B cell (primary cell): ENCODE data around the gene METTL26. TPM values are rescaled to one million over a fixed set of nuclear protein-coding genes. Genes with fewer than 3 reads are reported as not detected.

Experiments
- ATAC-seq: fragments of 200-7000 bp; cut with Tn5 transposase; one replicate; pipeline ENCODE4 v1.10.0; 2021; ENCODE audit warnings: low read depth, mild to moderate bottlenecking, moderate number of reproducible peaks, moderate library complexity
- CTCF ChIA-PET: fragments of 350-600 bp; sonication (Branson Sonifier 250); formaldehyde crosslinking; loops from one replicate; lab custom pipeline; 2021; ENCODE audit warnings: antibody characterized with exemption, inconsistent platforms; lab: Charles Lee
- POLR2A ChIA-PET: fragments of 350-600 bp; sonication (Branson Sonifier 250); formaldehyde crosslinking; loops from one replicate; lab custom pipeline; 2021; ENCODE audit warnings: antibody characterized with exemption; lab: Charles Lee
- DNase-seq: peaks from one replicate; pipeline ENCODE4 v3.0.0; 2013
- H2AFZ ChIP-seq: 2 replicates; pipeline ENCODE4 v1.6.1; 2012; ENCODE audit warnings: mild to moderate bottlenecking, low read depth, low read length; ENCODE audit not compliant: insufficient read depth, poor library complexity, severe bottlenecking
- H3K27ac ChIP-seq, 2 donors: 1 replicate in 1 of 2; 2 replicates in 1 of 2; pipeline ENCODE4 v1.5.1; 2012 to 2013; ENCODE audit warnings: low read length in 2 of 2, mild to moderate bottlenecking in 2 of 2, moderate library complexity in 1 of 2
- H3K27me3 ChIP-seq, 4 experiments: fragments of 200-600 bp in 1 of 4; sonication (generic) in 1 of 4; replicated peaks in 1 of 4; 1 replicate in 2 of 4; 2 replicates in 2 of 4; pipeline versions ENCODE4 v1.6.1 to v1.7.0; 2013 to 2016; ENCODE audit warnings: low read length in 3 of 4, mild to moderate bottlenecking in 2 of 4, mixed read lengths in 1 of 4, moderate library complexity in 1 of 4; ENCODE audit not compliant: insufficient read depth in 4 of 4, control insufficient read depth in 3 of 4; ENCODE audit errors: control extremely low read depth in 1 of 4
- H3K36me3 ChIP-seq, 2 experiments: replicated peaks in 1 of 2; 1 replicate in 1 of 2; 2 replicates in 1 of 2; pipeline versions ENCODE4 v1.6.1 to v1.7.1; 2013; ENCODE audit warnings: low read length in 1 of 2; ENCODE audit not compliant: insufficient read depth in 2 of 2, control insufficient read depth in 1 of 2; ENCODE audit errors: control extremely low read depth in 1 of 2, extremely low read depth in 1 of 2
- H3K4me1 ChIP-seq, 2 donors: fragments of 200-600 bp in 1 of 2; sonication (generic) in 1 of 2; 1 replicate in 1 of 2; 2 replicates in 1 of 2; pipeline versions ENCODE4 v1.5.1 to v1.6.1; 2013 to 2017; ENCODE audit warnings: low read length in 2 of 2; ENCODE audit not compliant: control insufficient read depth in 2 of 2, insufficient read depth in 2 of 2
- H3K4me2 ChIP-seq: replicated peaks from 2 replicates; pipeline ENCODE3; 2012; ENCODE audit warnings: mild to moderate bottlenecking, low read depth, low read length; ENCODE audit not compliant: poor library complexity, severe bottlenecking
- H3K4me3 ChIP-seq, 5 experiments: fragments of 200-600 bp in 1 of 5; sonication (generic) in 1 of 5; 1 replicate in 3 of 5; 2 replicates in 2 of 5; pipeline versions ENCODE4 v1.5.1 to v1.7.0; 2011 to 2016; ENCODE audit warnings: low read length in 4 of 5, mild to moderate bottlenecking in 4 of 5, low read depth in 2 of 5, control low read depth in 1 of 5, moderate library complexity in 1 of 5; ENCODE audit not compliant: insufficient read depth in 1 of 5; ENCODE audit errors: control extremely low read depth in 1 of 5, extremely low read depth in 1 of 5
- H3K79me2 ChIP-seq: fragments of 200-600 bp; sonication (generic); one replicate; pipeline ENCODE4 v1.6.0; 2016; ENCODE audit warnings: low read length; ENCODE audit not compliant: control insufficient read depth, insufficient read depth
- H3K9ac ChIP-seq: fragments of 200-600 bp; sonication (generic); 2 replicates; pipeline ENCODE4 v1.6.1; 2017; ENCODE audit warnings: mild to moderate bottlenecking, low read length, moderate library complexity
- H3K9me3 ChIP-seq, 3 donors: one replicate each; pipeline versions ENCODE4 v1.6.1 to v1.7.1; 2013; ENCODE audit warnings: low read length in 2 of 3; ENCODE audit not compliant: control insufficient read depth in 2 of 3, insufficient read depth in 1 of 3; ENCODE audit errors: control extremely low read depth in 1 of 3
- H4K20me1 ChIP-seq: 2 replicates; pipeline ENCODE4 v1.6.0; 2012; ENCODE audit warnings: mild to moderate bottlenecking, low read length; ENCODE audit not compliant: insufficient read depth, control insufficient read depth, poor library complexity, severe bottlenecking
- H3K27ac Mint-ChIP-seq: one replicate; pipeline ENCODE4 v1.8.0; 2021; ENCODE audit warnings: mixed read lengths
- H3K27me3 Mint-ChIP-seq: one replicate; pipeline ENCODE4 v1.8.0; 2021; ENCODE audit warnings: mixed read lengths
- H3K4me1 Mint-ChIP-seq: one replicate; pipeline ENCODE4 v1.8.0; 2021; ENCODE audit warnings: mixed read lengths
- H3K4me3 Mint-ChIP-seq: one replicate; pipeline ENCODE4 v1.8.0; 2021; ENCODE audit warnings: mixed read lengths
- H3K9me3 Mint-ChIP-seq: one replicate; pipeline ENCODE4 v1.8.0; 2022; ENCODE audit warnings: mixed read lengths; ENCODE audit not compliant: insufficient read depth
- CTCF ChIP-seq: fragments of 200-600 bp; IDR thresholded peaks from one replicate; pipeline ENCODE4 v1.8.0; 2022; ENCODE audit warnings: antibody characterized with exemption, mild to moderate bottlenecking
- EZH2 ChIP-seq: IDR thresholded peaks from 2 replicates; pipeline ENCODE4 v1.6.1; 2012; ENCODE audit warnings: borderline replicate concordance, low read depth, mild to moderate bottlenecking, moderate library complexity, low read length; ENCODE audit not compliant: insufficient read depth, poor library complexity, severe bottlenecking
- WGBS: methylation state at CpG from one replicate; pipeline ENCODE4 v1.1.5; 2013; ENCODE audit warnings: missing lambda C conversion rate; ENCODE audit not compliant: insufficient coverage; 5-methylcytosine and 5-hydroxymethylcytosine counted together
- intact Hi-C: fragments of 100-400 bp; cut with micrococcal nuclease; formaldehyde crosslinking; loops from one replicate; pipeline ENCODE4 v1.10.0; 2022
- polyA plus RNA-seq: library from polyadenylated mRNA; depleted of rRNA; stranded (reverse); fragments of >200 nt; gene quantifications from 2 replicates; pipeline ENCODE4 v1.2.3, GENCODE V29; 2012
- total RNA-seq, 2 donors: library from RNA; stranded (reverse); fragments of 120-200 nt in 1 of 2; gene quantifications; 1 replicate in 1 of 2; 2 replicates in 1 of 2; pipeline versions ENCODE4 v1.2.3 to v1.2.4, GENCODE V29; 2013 to 2022

METTL26 gene
- total and polyA plus RNA-seq, 2 donors (not counting 1 experiment from before 2014, with no cell fraction given), result 56.6 to 140 TPM

GRCh38 chr16:615122-615521, 21.0 kb downstream of the METTL26 start:
- Mint-ChIP-seq H3K9me3 (no peaks in the 10 kb centered on the region), H3K27me3 (no peaks in the 10 kb centered on the region), H3K4me1 (peaks cover 12% of the 10 kb centered on the region), H3K4me3 (no peak overlapping the region), H3K27ac (no peak overlapping the region)
- no peak for ATAC-seq
- H3K9ac ChIP-seq, result no peak overlapping the region
- H3K27me3 ChIP-seq, result no peaks in the 10 kb centered on the region
- H3K36me3 ChIP-seq, result no peaks in the 10 kb centered on the region
- H2AFZ ChIP-seq, result no peak overlapping the region
- H3K27ac ChIP-seq, result no peak overlapping the region
- H3K4me2 ChIP-seq, result no peak overlapping the region
- no peak overlapping the region for H3K4me3 ChIP-seq
- peaks cover 29% of the 10 kb centered on the region for H4K20me1 ChIP-seq
- ChIA-PET POLR2A (no interaction called here), CTCF (no interaction called here)
- H3K79me2 ChIP-seq, result peaks cover 30% of the 10 kb centered on the region
- TF ChIP-seq CTCF (no peak), EZH2 (no peak)
- WGBS, result 68% methylated on average over 12 of the region's 13 CpGs
- DNase-seq, result no peak
- H3K9me3 ChIP-seq, result no peaks in the 10 kb centered on the region
- peaks cover 0 to 3% of the 10 kb centered on the region in 2 donors for H3K4me1 ChIP-seq
- intact Hi-C loops, result no loop called here

DNA sequence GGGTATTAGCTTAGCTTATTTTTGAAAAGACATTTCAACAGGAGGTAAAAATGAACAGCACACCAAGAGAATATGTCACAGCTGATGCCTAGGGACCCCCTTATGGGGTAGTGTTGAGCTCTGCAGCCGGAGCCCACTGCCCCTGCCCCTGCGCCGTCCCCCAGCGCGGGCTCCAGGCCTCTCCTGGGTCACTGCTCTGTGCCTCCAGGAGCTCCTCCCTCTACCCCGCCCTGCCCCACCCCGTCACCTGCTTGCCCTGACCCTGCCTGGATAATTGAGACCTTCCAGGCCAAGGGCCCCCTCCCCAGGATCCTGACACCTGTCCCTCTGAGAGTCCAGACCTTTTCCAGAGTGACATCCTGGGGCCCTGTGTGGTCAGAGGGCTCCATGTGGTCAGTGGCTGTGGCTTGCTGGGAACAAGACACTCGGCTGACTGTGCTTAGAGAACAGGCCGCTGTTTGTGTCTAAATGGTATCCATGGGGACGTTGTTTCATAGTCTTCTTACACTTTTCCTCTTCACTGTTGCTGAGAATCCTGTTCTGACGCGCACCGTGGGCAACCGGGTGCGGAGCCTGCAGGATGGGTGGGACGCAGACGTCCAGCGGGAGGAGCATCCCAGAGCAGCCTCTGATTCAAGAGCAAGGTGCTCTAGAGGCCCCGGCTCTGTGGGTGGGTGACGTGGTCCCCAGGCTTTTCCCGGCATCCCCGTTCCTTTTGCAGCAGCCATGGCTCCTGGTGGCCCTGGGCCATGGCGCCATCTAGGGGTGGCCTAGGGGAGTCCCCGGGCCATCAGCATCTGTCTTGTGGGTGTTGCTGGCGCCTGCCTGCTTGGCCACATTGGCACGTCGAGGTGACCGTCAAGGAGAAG, 25.4 kb downstream of the METTL26 start:
- Histone ChIP-seq H3K4me2 (no peak overlapping the region), H3K27ac (no peak overlapping the region), H3K79me2 (peaks cover 59% of the 10 kb centered on the region), H3K27me3 (no peaks in the 10 kb centered on the region), H3K9me3 (peaks cover 0 to 9% (median 5%) of the 10 kb centered on the region in 3 donors), H3K4me3 (no peak overlapping the region), H3K36me3 (no peaks in the 10 kb centered on the region), H3K4me1 (peaks cover 0 to 3% of the 10 kb centered on the region in 2 donors), H2AFZ (no peak overlapping the region), H4K20me1 (peaks cover 52% of the 10 kb centered on the region), H3K9ac (no peak overlapping the region)
- CTCF ChIA-PET, result interaction anchor here (1.0 to 1.6 kb wide), 4 partner anchors 9 to 26 kb away, joined by 3 to 4 read pairs (median 4); partner anchors contain the start of gene METTL26
- Mint-ChIP-seq H3K27me3 (no peaks in the 10 kb centered on the region), H3K4me1 (peaks cover 17% of the 10 kb centered on the region), H3K9me3 (no peaks in the 10 kb centered on the region), H3K4me3 (no peak overlapping the region), H3K27ac (no peak overlapping the region)
- DNase-seq (peak; percentile 63), ATAC-seq (peak; percentile 39)
- WGBS, result 87% methylated on average over 27 of the region's 28 CpGs
- POLR2A ChIA-PET, result no interaction called here
- intact Hi-C loops, result loop anchor here (2.0 kb wide), 1 partner anchor 32 kb away; no protein-coding TSS in a partner anchor
- TF ChIP-seq CTCF (peak; percentile 72), EZH2 (no peak)
